GM11168 (cell line): ENCODE results near the gene TRNT1.

Experiments used
- in situ Hi-C: fragments of 300-500 bp; cut with MboI; formaldehyde crosslinking; loops from one replicate; pipeline ENCODE4 v1.12.0; 2022; ENCODE audit warnings: low sequenced_read_pairs; ENCODE audit not compliant: unreplicated experiment

Gene TRNT1

DNA sequence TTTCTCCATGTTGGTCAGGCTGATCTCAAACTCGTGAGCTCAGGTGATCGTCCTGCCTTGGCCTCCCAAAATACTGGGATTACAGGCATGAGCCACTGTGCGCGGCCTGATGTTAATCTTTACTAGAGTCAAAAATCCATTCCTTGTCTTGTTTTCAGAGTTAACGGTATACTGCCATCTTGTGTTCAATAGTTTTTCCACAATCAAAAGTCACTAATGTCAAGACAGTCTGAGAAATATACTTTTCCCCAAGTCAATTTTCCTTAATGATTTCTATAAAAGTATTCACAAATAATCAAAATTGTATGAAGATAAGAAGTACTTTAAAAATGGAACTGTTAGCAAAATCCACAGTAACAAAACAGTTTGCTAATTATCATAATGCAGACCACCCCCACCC is 44.3 kb downstream of the TRNT1 start:
- in situ Hi-C loops = loop anchor here (25.0 kb wide), 1 partner anchor 409 kb away; no protein-coding TSS in a partner anchor

GRCh38 chr3:3172627-3173026 is 45.9 kb downstream of the TRNT1 start:
- in situ Hi-C loops = loop anchor here (25.0 kb wide), 1 partner anchor 410 kb away; no protein-coding TSS in a partner anchor

- in situ Hi-C loops = no loop called here
These were observed 51.2 kb downstream of the TRNT1 start for GRCh38 chr3:3177861-3178497.

DNA sequence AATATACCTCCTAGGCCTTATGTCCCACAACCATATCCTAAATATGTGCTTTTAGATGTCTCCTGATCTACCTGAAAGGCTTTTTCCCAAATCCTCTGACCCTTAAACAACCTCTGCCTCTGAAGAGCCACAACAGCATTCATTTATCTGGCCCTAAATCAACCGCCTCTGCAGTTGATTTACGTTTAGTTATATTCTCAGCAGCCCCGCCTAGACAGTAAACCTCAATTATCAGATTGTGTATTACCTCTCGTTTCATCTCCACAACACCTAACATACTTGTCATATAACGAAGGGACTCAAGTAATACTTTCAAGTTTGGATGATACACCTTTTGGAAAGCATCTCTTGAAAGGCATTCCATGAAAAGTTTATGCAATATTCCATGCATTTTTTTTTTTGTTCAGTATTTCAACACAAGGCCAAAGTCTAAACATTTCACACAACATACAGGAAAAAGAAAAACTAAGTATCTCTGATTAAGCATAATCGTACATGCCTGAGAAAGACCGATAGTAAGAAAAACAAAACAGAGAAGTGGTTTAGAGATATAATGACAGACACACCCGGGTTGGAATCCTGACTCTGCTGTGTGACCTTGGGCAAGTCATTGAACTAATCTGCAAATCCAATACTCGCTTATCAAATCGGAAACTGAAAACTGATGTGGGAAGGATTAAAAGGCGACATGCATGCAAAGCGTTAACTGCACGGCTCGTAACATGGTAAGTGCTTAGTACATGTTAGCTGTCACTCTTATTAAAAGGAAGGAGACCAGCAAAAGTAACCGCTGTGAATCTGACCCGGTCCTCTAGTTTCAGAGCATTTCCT is 52.0 kb downstream of the TRNT1 start:
- in situ Hi-C loops = no loop called here

DNA sequence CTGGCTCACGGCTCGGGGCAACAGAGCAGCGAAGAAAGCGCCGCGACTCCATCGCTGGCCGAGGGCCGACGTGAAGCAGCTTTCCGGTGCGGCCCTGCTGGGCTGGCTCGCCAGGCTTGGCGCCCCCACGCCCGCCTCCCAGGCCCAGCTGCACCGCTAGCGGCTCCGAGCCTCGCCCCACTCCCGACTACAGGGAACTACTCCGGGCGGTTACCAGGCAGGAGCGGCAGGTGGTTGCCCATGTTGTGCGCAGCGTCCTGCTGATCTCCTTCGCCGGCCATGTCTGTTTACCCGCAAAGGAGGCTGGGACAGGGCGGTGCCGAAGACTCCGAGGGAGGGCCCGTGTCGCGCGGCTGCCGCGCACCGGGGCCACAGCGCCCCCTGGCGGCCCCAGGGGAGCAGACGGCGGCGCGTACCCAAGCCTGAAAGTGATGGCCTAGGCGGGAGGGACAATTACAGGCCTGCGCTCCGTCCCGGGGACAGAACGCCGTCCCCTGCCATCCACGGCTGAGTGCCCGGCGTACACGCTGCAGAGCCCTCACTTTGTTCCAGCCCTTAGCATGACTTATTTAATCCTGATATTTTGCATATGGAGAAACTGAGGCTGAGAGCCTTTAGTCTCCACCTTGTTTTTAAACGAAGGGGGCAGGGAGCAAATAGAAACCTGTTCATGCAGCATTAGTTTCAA is 52.8 kb downstream of the TRNT1 start, which contains the start of gene CRBN:
TSS of gene CRBN (minus strand) at position 285 of the 688 bp plus-strand sequence. CDS start at position 281, 4 bp downstream.
- in situ Hi-C loops = no loop called here

DNA sequence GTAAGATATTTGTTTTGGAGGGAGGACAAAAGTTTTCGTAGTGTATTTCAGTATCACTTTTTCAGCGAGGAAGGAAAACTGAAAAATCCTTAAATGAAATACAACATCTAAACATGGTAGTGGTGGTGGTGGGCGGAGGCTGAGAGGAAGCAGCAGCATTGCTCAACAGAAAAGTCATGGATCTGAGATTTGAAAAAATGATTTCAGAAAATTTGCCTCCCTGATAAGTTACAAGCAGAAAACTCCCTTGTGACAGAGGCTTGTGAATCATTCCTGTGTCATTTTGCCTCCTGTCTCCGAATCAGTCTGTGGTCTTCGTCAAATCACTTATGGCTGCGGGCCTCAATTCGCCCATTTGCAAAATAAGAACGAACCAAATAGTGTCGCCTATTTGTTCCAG is 53.7 kb downstream of the TRNT1 start:
- in situ Hi-C loops = no loop called here

GRCh38 chr3:3184876-3185275 is 58.1 kb downstream of the TRNT1 start:
- in situ Hi-C loops = no loop called here

DNA sequence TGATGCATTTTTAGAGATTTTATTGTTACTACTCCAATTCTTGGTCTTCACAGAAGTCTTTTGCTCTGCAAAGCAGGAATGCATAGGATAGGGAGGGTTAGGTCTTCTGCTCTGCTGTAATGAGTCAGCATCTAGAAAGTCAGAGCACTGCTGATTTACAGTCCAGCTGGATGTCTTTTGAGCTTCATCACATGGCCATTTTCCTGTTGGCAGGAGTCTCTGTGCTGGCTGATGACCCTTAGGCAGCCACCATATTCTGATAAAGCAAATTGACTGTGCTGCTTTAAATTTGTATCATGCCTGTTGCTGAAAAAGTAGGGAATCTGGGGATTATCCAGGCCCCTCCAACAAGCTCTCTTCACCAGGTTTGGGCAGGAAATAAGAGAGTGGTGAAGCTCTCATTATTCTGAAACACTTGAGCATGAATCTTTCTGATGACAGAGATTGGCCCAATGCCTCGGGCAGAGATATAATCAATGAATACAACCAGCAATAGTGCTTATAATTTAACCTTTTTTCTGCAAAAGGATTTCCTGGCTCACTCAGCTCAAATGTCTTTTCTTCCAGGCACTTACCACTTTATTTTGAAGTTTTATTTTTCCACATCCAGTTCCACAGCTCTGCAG is 62.5 kb downstream of the TRNT1 start:
- in situ Hi-C loops = no loop called here

DNA sequence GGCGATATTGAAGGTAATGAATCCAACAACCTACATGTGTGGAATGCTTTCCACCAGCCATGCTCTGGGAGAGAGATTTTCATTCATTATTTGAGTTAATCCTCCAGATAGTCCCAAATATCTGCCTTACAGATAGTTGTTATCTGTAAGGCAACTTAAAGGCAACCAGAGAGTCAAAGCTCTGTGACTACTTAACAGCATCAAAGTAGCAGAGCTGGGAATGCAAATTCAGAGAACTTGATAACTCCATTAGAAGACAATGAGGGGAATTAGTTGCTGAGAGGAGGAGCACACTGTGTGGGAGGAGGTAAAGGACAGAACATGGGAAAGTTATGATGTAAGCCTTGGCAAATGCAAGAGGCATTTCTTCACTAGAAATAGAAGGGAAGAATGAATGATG is 63.2 kb downstream of the TRNT1 start:
- in situ Hi-C loops = no loop called here

GRCh38 chr3:3191675-3192285 is 65.0 kb downstream of the TRNT1 start:
- in situ Hi-C loops = no loop called here

GRCh38 chr3:3192286-3192675 is 65.5 kb downstream of the TRNT1 start:
- in situ Hi-C loops = no loop called here

DNA sequence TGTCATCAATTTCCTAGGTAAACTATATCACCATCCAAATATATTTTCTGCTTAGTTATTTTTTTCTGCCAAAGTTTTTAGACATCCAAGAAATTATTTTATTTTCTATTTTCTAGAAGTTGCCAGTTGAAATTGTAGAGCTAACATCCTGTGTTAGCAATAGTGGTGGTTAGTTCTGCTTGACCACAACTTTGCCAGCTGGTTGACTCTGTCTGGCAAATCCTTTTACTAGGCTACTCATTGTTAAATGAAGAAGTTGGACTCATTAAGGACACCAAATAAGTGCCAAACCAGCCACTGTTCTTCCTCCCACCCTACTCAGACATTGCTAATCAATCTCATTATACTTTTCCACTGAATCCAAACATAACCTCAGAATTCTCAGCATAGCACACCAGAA is 68.1 kb downstream of the TRNT1 start:
- in situ Hi-C loops = no loop called here

DNA sequence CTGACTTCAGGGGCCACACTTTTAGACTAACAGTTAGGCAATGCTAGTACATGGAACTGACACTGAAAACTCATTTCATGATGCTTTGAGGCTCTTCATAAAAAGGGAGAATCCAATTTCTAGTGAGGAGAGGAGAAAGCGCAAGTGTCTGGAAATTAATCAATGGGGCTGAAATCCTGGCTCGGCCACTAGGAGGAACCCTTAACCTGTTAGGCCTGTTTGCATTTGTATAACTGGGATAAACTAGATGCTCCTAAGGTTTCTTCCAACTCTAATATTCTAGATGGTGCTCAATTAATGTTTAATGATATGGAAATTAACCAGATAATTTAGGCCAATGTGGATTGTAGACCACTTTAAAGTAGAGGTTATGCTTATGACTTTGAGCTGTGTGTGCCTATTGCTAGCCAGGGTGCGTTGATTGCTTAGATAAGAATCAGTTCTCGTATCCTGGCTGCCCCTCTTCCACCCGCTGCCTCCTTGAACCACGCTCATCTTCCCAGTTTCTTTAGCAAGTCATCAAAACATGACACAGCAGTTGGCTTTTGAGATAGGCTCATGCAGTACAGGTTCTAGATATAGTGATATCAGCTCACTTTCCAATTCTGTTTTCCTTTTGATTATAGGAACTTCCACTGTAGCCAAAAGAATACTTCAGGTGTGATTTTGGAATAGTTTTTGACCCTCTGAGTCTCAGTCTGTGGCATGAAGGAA is 69.6 kb downstream of the TRNT1 start:
- in situ Hi-C loops = no loop called here
